ENCODE measurements around the gene RHOH.

Gene RHOH

GRCh38 chr4:40238700-40239548, 42.1 kb downstream of the RHOH start:
- DNase-seq, result no peak

- DNase-seq, result no peak
Observed at GRCh38 chr4:40240040-40240653, 43.3 kb downstream of the RHOH start.

GRCh38 chr4:40241026-40241425, 44.2 kb downstream of the RHOH start:
- no peak for DNase-seq

- no peak for DNase-seq
Observed at GRCh38 chr4:40241941-40242340, 45.1 kb downstream of the RHOH start.

GRCh38 chr4:40243386-40243948, 46.6 kb downstream of the RHOH start:
- no peak for DNase-seq

GRCh38 chr4:40244606-40245005, 47.8 kb downstream of the RHOH start:
- DNase-seq, result no peak

GRCh38 chr4:40245550-40245949, 48.7 kb downstream of the RHOH start:
- DNase-seq, result no peak

- no peak for DNase-seq
Observed at GRCh38 chr4:40246011-40246900, 49.4 kb downstream of the RHOH start.

- no peak for DNase-seq
Observed at GRCh38 chr4:40246938-40247337, 50.1 kb downstream of the RHOH start.

GRCh38 chr4:40247350-40247749, 50.5 kb downstream of the RHOH start:
- DNase-seq, result no peak

GRCh38 chr4:40251366-40251765, 54.5 kb downstream of the RHOH start:
- no peak for DNase-seq

- DNase-seq, result no peak
Observed at GRCh38 chr4:40253906-40254305, 57.1 kb downstream of the RHOH start.

GRCh38 chr4:40254608-40255392, 58.0 kb downstream of the RHOH start:
- DNase-seq, result peak; percentile 18

- peak; percentile 30 for DNase-seq
Observed at GRCh38 chr4:40255393-40256281, 58.8 kb downstream of the RHOH start.

- no peak for DNase-seq
Observed at GRCh38 chr4:40256329-40256728, 59.5 kb downstream of the RHOH start.

- no peak for DNase-seq
Observed at GRCh38 chr4:40256817-40257216, 60.0 kb downstream of the RHOH start.

GRCh38 chr4:40258627-40259026, 61.8 kb downstream of the RHOH start:
- no peak for DNase-seq

GRCh38 chr4:40261231-40262076, 64.6 kb downstream of the RHOH start:
- DNase-seq, result no peak

GRCh38 chr4:40262077-40262528, 65.3 kb downstream of the RHOH start:
- DNase-seq, result no peak

GRCh38 chr4:40262861-40263260, 66.0 kb downstream of the RHOH start:
- no peak for DNase-seq

Measured in eye (tissue), 1 donor.